H1 (cell line): ENCODE measurements around the gene ENDOV. TPM values are rescaled to one million over a fixed set of nuclear protein-coding genes. Genes with fewer than 3 reads are reported as not detected.
A peak's percentile ranks its signal among the peaks of the same experiment; 100 is the strongest.

Experiments
- CTCF ChIA-PET: fragments of 300-600 bp; sonication (Branson Sonifier 250); formaldehyde crosslinking; loops from one replicate; lab custom pipeline; 2021; ENCODE audit not compliant: partially characterized antibody; lab: Charles Lee
- POLR2A ChIA-PET: fragments of 300-600 bp; sonication (Branson Sonifier 250); formaldehyde crosslinking; loops from one replicate; lab custom pipeline; 2021; ENCODE audit warnings: inconsistent platforms; ENCODE audit not compliant: partially characterized antibody; lab: Charles Lee
- DNase-seq, 2 experiments: peaks; one replicate each; pipeline versions ENCODE4 v3.0.0 to v3.0.0-alpha.2; 2010 to 2022; ENCODE audit warnings: low spot score in 2 of 2, low read depth in 1 of 2, mixed read lengths in 1 of 2
- FAIRE-seq: peaks from 2 replicates; lab custom pipeline; 2011; peaks lifted over from hg19 to GRCh38; lab: Jason Lieb, UNC
- H2AFZ ChIP-seq: 2 replicates; pipeline ENCODE4 v1.8.1; 2012; ENCODE audit warnings: low read length, inconsistent platforms
- H2AK5ac ChIP-seq: 2 replicates; pipeline ENCODE4 v1.6.1; 2013; ENCODE audit warnings: low read depth, low read length
- H2BK120ac ChIP-seq: replicated peaks from 2 replicates; pipeline ENCODE3; 2013; ENCODE audit warnings: low read depth, low read length, inconsistent platforms
- H2BK12ac ChIP-seq: 2 replicates; pipeline ENCODE4 v1.6.1; 2013; ENCODE audit warnings: low read depth, low read length
- H2BK15ac ChIP-seq: 2 replicates; pipeline ENCODE4 v1.6.1; 2013; ENCODE audit warnings: low read length
- H2BK20ac ChIP-seq: 2 replicates; pipeline ENCODE4 v1.6.1; 2013; ENCODE audit warnings: low read length
- H2BK5ac ChIP-seq: 2 replicates; pipeline ENCODE4 v1.6.1; 2013; ENCODE audit warnings: low read depth, low read length
- H3K14ac ChIP-seq: 2 replicates; pipeline ENCODE4 v1.6.1; 2013; ENCODE audit warnings: inconsistent platforms; ENCODE audit not compliant: insufficient read length
- H3K18ac ChIP-seq: 2 replicates; pipeline ENCODE4 v1.6.1; 2013; ENCODE audit warnings: low read length; ENCODE audit errors: extremely low read depth
- H3K23ac ChIP-seq: 2 replicates; pipeline ENCODE4 v1.6.1; 2013; ENCODE audit warnings: inconsistent platforms; ENCODE audit not compliant: insufficient read length
- H3K23me2 ChIP-seq: 2 replicates; pipeline ENCODE4 v1.6.1; 2013; ENCODE audit warnings: low read depth, low read length
- H3K27ac ChIP-seq: 2 replicates; pipeline ENCODE4 v1.6.1; 2011; ENCODE audit warnings: low read depth, low read length, inconsistent platforms
- H3K27me3 ChIP-seq, 4 experiments: replicated peaks in 1 of 4; 1 replicate in 1 of 4; 2 replicates in 3 of 4; pipeline versions ENCODE4 v1.6.1 to v1.8.1; 2011 to 2013; ENCODE audit warnings: low read length in 3 of 4, mild to moderate bottlenecking in 3 of 4, inconsistent platforms in 2 of 4, mixed read lengths in 2 of 4, moderate library complexity in 1 of 4; ENCODE audit not compliant: control insufficient read depth in 3 of 4, insufficient read depth in 3 of 4; ENCODE audit errors: extremely low read depth in 1 of 4
- H3K36me3 ChIP-seq, 4 experiments: 2 replicates each; pipeline versions ENCODE4 v1.6.1 to v1.8.1; 2011 to 2013; ENCODE audit warnings: mild to moderate bottlenecking in 4 of 4, low read length in 3 of 4, moderate library complexity in 2 of 4, control low read depth in 1 of 4, inconsistent platforms in 1 of 4; ENCODE audit not compliant: insufficient read depth in 4 of 4, control insufficient read depth in 2 of 4
- H3K4ac ChIP-seq: replicated peaks from 2 replicates; pipeline ENCODE3; 2013; ENCODE audit warnings: low read length, low read depth, mixed read lengths, inconsistent platforms; ENCODE audit not compliant: insufficient read length
- H3K4me1 ChIP-seq, 4 experiments: replicated peaks in 1 of 4; 1 replicate in 1 of 4; 2 replicates in 3 of 4; pipeline versions ENCODE4 v1.6.1 to v1.8.1; 2011 to 2013; ENCODE audit warnings: low read length in 3 of 4, inconsistent platforms in 2 of 4, mixed read lengths in 1 of 4; ENCODE audit not compliant: insufficient read depth in 4 of 4, control insufficient read depth in 3 of 4
- H3K4me2 ChIP-seq, 2 experiments: 2 replicates each; pipeline versions ENCODE4 v1.6.1 to v1.8.1; 2011 to 2013; ENCODE audit warnings: low read depth in 2 of 2, low read length in 2 of 2, control low read depth in 1 of 2, inconsistent platforms in 1 of 2, mild to moderate bottlenecking in 1 of 2; ENCODE audit not compliant: insufficient read depth in 1 of 2
- H3K4me3 ChIP-seq, 4 experiments: fragments of 200-600, 300-600 bp in 1 of 4; sonication (generic), shearing (Covaris generic), sonication (Bioruptor Twin) in 1 of 4; 2 replicates each; pipeline versions ENCODE4 v1.5.1 to v1.8.1; 2011 to 2016; ENCODE audit warnings: low read length in 4 of 4, low read depth in 3 of 4, control low read depth in 2 of 4, inconsistent platforms in 2 of 4, mild to moderate bottlenecking in 2 of 4, mixed read lengths in 1 of 4, moderate library complexity in 1 of 4; ENCODE audit not compliant: insufficient read depth in 2 of 4; ENCODE audit errors: extremely low read depth in 1 of 4
- H3K56ac ChIP-seq: replicated peaks from 2 replicates; pipeline ENCODE3; 2013; ENCODE audit warnings: low read depth, mild to moderate bottlenecking, mixed read lengths, low read length, inconsistent platforms; ENCODE audit not compliant: insufficient read length
- H3K79me1 ChIP-seq: 2 replicates; pipeline ENCODE4 v1.6.1; 2013; ENCODE audit warnings: low read depth, low read length, control low read depth
- H3K79me2 ChIP-seq, 2 experiments: 2 replicates each; pipeline versions ENCODE4 v1.6.1 to v1.8.1; 2012 to 2013; ENCODE audit warnings: low read length in 2 of 2, mild to moderate bottlenecking in 2 of 2, inconsistent platforms in 1 of 2; ENCODE audit not compliant: insufficient read depth in 2 of 2, control insufficient read depth in 1 of 2
- H3K9ac ChIP-seq, 4 experiments: replicated peaks in 1 of 4; 1 replicate in 1 of 4; 2 replicates in 3 of 4; pipeline versions ENCODE4 v1.6.1 to v1.8.1; 2011 to 2013; ENCODE audit warnings: low read depth in 3 of 4, low read length in 3 of 4, control low read depth in 2 of 4, mild to moderate bottlenecking in 2 of 4, moderate library complexity in 2 of 4, inconsistent platforms in 1 of 4; ENCODE audit errors: extremely low read depth in 1 of 4
- H3K9me3 ChIP-seq, 2 experiments: 2 replicates each; pipeline versions ENCODE4 v1.6.1 to v1.8.1; 2012 to 2013; ENCODE audit warnings: mild to moderate bottlenecking in 2 of 2, moderate library complexity in 2 of 2, control low read depth in 1 of 2, inconsistent platforms in 1 of 2, low read depth in 1 of 2, low read length in 1 of 2, mixed read lengths in 1 of 2; ENCODE audit not compliant: insufficient read depth in 2 of 2
- H4K20me1 ChIP-seq, 2 experiments: replicated peaks in 1 of 2; 2 replicates each; pipeline versions ENCODE3 to v1.8.1; 2011 to 2013; ENCODE audit warnings: inconsistent platforms in 2 of 2, low read length in 2 of 2, mild to moderate bottlenecking in 1 of 2; ENCODE audit not compliant: insufficient read depth in 2 of 2, control insufficient read depth in 1 of 2
- H4K5ac ChIP-seq: 2 replicates; pipeline ENCODE4 v1.6.1; 2013; ENCODE audit warnings: low read length, low read depth, mixed read lengths, inconsistent platforms; ENCODE audit not compliant: insufficient read length
- H4K8ac ChIP-seq: 2 replicates; pipeline ENCODE4 v1.8.0; 2013; ENCODE audit warnings: mild to moderate bottlenecking, moderate library complexity, low read length, inconsistent platforms; ENCODE audit not compliant: insufficient read depth; ENCODE audit errors: extremely low read depth
- H4K91ac ChIP-seq: replicated peaks from 2 replicates; pipeline ENCODE3; 2013; ENCODE audit warnings: low read length, mixed read lengths, inconsistent platforms; ENCODE audit not compliant: insufficient read length
- CTCF ChIP-seq, 3 experiments: IDR thresholded peaks; 1 replicate in 2 of 3; 2 replicates in 1 of 3; pipeline versions ENCODE4 v1.5.1 to v1.6.1; 2011; ENCODE audit warnings: low read length in 3 of 3, mild to moderate bottlenecking in 3 of 3, inconsistent platforms in 2 of 3, low read depth in 1 of 3, moderate library complexity in 1 of 3; ENCODE audit not compliant: insufficient read depth in 1 of 3; ENCODE audit errors: control extremely low read depth in 1 of 3
- KDM1A ChIP-seq: fragments of 200-600, 300-600 bp; sonication (generic); IDR thresholded peaks from 2 replicates; pipeline ENCODE4 v1.7.1; 2016; ENCODE audit warnings: mild to moderate bottlenecking, low read length, borderline replicate concordance
- POLR2AphosphoS5 ChIP-seq: IDR thresholded peaks from 2 replicates; pipeline ENCODE4 v1.6.1; 2011; ENCODE audit warnings: low read depth, low read length
- SP2 ChIP-seq: IDR thresholded peaks from 2 replicates; pipeline ENCODE4 v1.6.1; 2012; ENCODE audit warnings: mild to moderate bottlenecking, low read length, inconsistent platforms
- TAF1 ChIP-seq: IDR thresholded peaks from 2 replicates; pipeline ENCODE4 v1.6.1; 2011; ENCODE audit warnings: mild to moderate bottlenecking, low read depth, low read length
- WGBS, 2 experiments: shearing (Covaris generic) in 1 of 2; methylation state at CpG; one replicate each; pipeline versions ENCODE4 v1.1.6 to v1.1.7; 2013 to 2015; ENCODE audit warnings: low lambda C conversion rate in 2 of 2, mixed read lengths in 2 of 2, inconsistent platforms in 1 of 2, low coverage in 1 of 2, missing lambda C conversion rate in 1 of 2; ENCODE audit not compliant: insufficient replicate concordance in 2 of 2, insufficient coverage in 1 of 2, insufficient read length in 1 of 2; ENCODE audit errors: extremely low coverage in 1 of 2, missing lambda C conversion rate in 1 of 2; 5-methylcytosine and 5-hydroxymethylcytosine counted together
- polyA plus RNA-seq, 7 experiments: library from polyadenylated mRNA; depleted of rRNA in 3 of 7; stranded (reverse) in 5 of 7; unstranded in 2 of 7; fragments of >200 nt in 5 of 7; fragments of 200-250 nt in 2 of 7; gene quantifications; 1 replicate in 5 of 7; 2 replicates in 1 of 7; 4 replicates in 1 of 7; pipeline versions ENCODE4 v1.2.1 to v1.2.3, GENCODE V29; 2011 to 2013; ENCODE audit warnings: missing spikeins in 2 of 7, mixed read lengths in 2 of 7
- total RNA-seq: library from RNA; stranded (reverse); fragmentation: NEBNext Ultra II Directional; extraction: Animal tissue kit (Norgen Biotek cat#: 25700); gene quantifications from 2 replicates; pipeline ENCODE4 v1.2.1, GENCODE V29; 2021

ENDOV gene
- total and polyA plus RNA-seq, 2 of the 8 experiments (the other 6 are each of a cell fraction or from before 2014, with no cell fraction given) = 10.6 to 13.3 TPM

GRCh38 chr17:80446645-80447405 is 31.9 kb downstream of the ENDOV start:
- Histone ChIP-seq H2BK5ac (no peak overlapping the region), H3K4me3 (no peak overlapping the region), H3K56ac (no peak overlapping the region), H2AFZ (no peak overlapping the region), H2AK5ac (no peak overlapping the region), H3K23me2 (no peaks in the 10 kb centered on the region), H3K4me2 (no peak overlapping the region), H4K8ac (peak overlapping the region; percentile 62; the same call in 1 of the 2 replicates), H4K5ac (no peak overlapping the region), H3K4ac (no peak overlapping the region), H2BK15ac (no peak overlapping the region), H2BK20ac (no peak overlapping the region), H2BK12ac (peak overlapping the region; percentile 39; the same call in 1 of the 2 replicates), H4K20me1 (no peaks in the 10 kb centered on the region), H3K14ac (no peak overlapping the region), H3K23ac (no peak overlapping the region), H2BK120ac (no peak overlapping the region), H3K9ac (no peak overlapping the region), H3K27ac (no peak overlapping the region), H3K4me1 (peaks cover 3 to 11% (median 8%) of the 10 kb centered on the region in 4 experiments; a peak in 6 of 7 replicates), H3K79me2 (no peaks in the 10 kb centered on the region), H3K18ac (no peak overlapping the region), H3K9me3 (no peaks in the 10 kb centered on the region), H3K79me1 (no peaks in the 10 kb centered on the region), H3K36me3 (no peaks in the 10 kb centered on the region), H3K27me3 (peaks cover 0 to 7% (median 0%) of the 10 kb centered on the region in 4 experiments; a peak in 3 of 7 replicates), H4K91ac (no peak overlapping the region)
- 87% methylated on average over 9 of the region's 12 CpGs; no CpG with 5 or more reads in 1 of the 2 experiments for WGBS, 2 experiments
- ChIA-PET POLR2A (interaction anchor here (1.1 kb wide), 1 partner anchor 50 kb away, joined by 3 read pairs; no protein-coding TSS in a partner anchor), CTCF (interaction anchor here (0.7 to 1.3 kb wide), 4 partner anchors 17 to 183 kb away, joined by 3 read pairs; no protein-coding TSS in a partner anchor)
- FAIRE-seq = no peak
- DNase-seq = no peak
- TF ChIP-seq SP2 (no peak), KDM1A (no peak), POLR2AphosphoS5 (no peak), TAF1 (no peak), CTCF (IDR thresholded peaks at IDR 0.05; ENCODE audit: control extremely low read depth in 1 of 3, insufficient read depth in 1 of 3, low read depth in 1 of 3, low read length in 3 of 3) (no peak)
